ENCODE measurements around the gene GLRA1.

GLRA1 gene

GRCh38 chr5:151937851-151938250 lies 13.2 kb upstream of the GLRA1 start:
- Histone ChIP-seq H3K27me3 (ENCODE audit: insufficient read depth, low read length) (no peaks in the 10 kb centered on the region), H3K4me1 (ENCODE audit: insufficient read depth, low read length, severe bottlenecking) (no peaks in the 10 kb centered on the region), H3K9ac (ENCODE audit: low read length) (no peak overlapping the region), H3K4me2 (ENCODE audit: low read length) (no peak overlapping the region), H2AFZ (ENCODE audit: low read length) (no peak overlapping the region), H3K4me3 (ENCODE audit: low read depth, low read length, poor library complexity, severe bottlenecking) (no peak overlapping the region), H3K79me2 (ENCODE audit: insufficient read depth, low read length) (no peaks in the 10 kb centered on the region), H4K20me1 (ENCODE audit: insufficient read depth, low read length) (no peaks in the 10 kb centered on the region), H3K9me2 (ENCODE audit: low read depth, low read length) (no peaks in the 10 kb centered on the region), H3K36me3 (ENCODE audit: insufficient read depth, low read length) (no peaks in the 10 kb centered on the region), H3F3A (ENCODE audit: insufficient read depth, low read length) (no peaks in the 10 kb centered on the region), H3K27ac (ENCODE audit: low read depth, low read length, poor library complexity, severe bottlenecking) (no peak overlapping the region), H3K9me3 (ENCODE audit: low read length) (no peaks in the 10 kb centered on the region)
- TF ChIP-seq CTCF (IDR thresholded peaks at IDR 0.05; ENCODE audit: low read length) (no peak), EZH2 (IDR thresholded peaks at IDR 0.05; ENCODE audit: borderline replicate concordance, low read length) (no peak)

GRCh38 chr5:151935135-151935695 lies 10.6 kb upstream of the GLRA1 start:
- no peaks in the 10 kb centered on the region; the same call in 1 of the 2 replicates for H3K9me3 ChIP-seq (ENCODE audit: low read length)
- H3K27me3 ChIP-seq (ENCODE audit: insufficient read depth, low read length): no peaks in the 10 kb centered on the region
- H3K4me3 ChIP-seq (ENCODE audit: low read depth, low read length, poor library complexity, severe bottlenecking): no peak overlapping the region
- H3K4me1 ChIP-seq (ENCODE audit: insufficient read depth, low read length, severe bottlenecking): no peaks in the 10 kb centered on the region
- no peak for TF ChIP-seq CTCF (IDR thresholded peaks at IDR 0.05; ENCODE audit: low read length)
- no peak for TF ChIP-seq EZH2 (IDR thresholded peaks at IDR 0.05; ENCODE audit: borderline replicate concordance, low read length)
- H3K27ac ChIP-seq (ENCODE audit: low read depth, low read length, poor library complexity, severe bottlenecking): no peak overlapping the region
- H3K9me2 ChIP-seq (ENCODE audit: low read depth, low read length): no peaks in the 10 kb centered on the region
- H3K36me3 ChIP-seq (ENCODE audit: insufficient read depth, low read length): no peaks in the 10 kb centered on the region
- no peak overlapping the region for H2AFZ ChIP-seq (ENCODE audit: low read length)
- H3F3A ChIP-seq (ENCODE audit: insufficient read depth, low read length): no peaks in the 10 kb centered on the region
- H3K9ac ChIP-seq (ENCODE audit: low read length): no peak overlapping the region
- H3K4me2 ChIP-seq (ENCODE audit: low read length): no peak overlapping the region
- H3K79me2 ChIP-seq (ENCODE audit: insufficient read depth, low read length): no peaks in the 10 kb centered on the region
- H4K20me1 ChIP-seq (ENCODE audit: insufficient read depth, low read length): no peaks in the 10 kb centered on the region

DNA sequence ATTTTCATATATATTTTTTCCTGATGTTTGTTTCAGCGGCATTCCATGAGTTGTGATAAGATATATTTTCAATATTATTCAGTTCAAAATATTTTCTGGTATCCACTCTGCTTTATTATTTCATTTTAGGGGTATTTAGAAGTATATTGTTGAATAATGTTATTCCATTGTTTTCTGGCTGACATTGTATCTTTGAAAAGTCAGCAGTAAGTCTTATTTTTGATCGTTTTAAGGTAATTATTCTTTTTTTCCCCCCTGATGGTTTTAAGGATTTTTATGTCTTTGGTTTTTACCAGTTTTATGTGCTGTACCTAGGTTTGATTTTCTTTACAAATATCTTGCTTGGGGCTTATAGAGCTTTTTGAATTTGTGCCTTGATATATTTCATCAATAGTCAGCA lies 6.6 kb upstream of the GLRA1 start:
- Histone ChIP-seq H3K36me3 (ENCODE audit: insufficient read depth, low read length) (no peaks in the 10 kb centered on the region), H3K79me2 (ENCODE audit: insufficient read depth, low read length) (no peaks in the 10 kb centered on the region), H3K4me2 (ENCODE audit: low read length) (no peak overlapping the region), H3K9me2 (ENCODE audit: low read depth, low read length) (no peaks in the 10 kb centered on the region), H3K9me3 (ENCODE audit: low read length) (no peaks in the 10 kb centered on the region; the same call in 1 of the 2 replicates), H3K9ac (ENCODE audit: low read length) (no peak overlapping the region), H3F3A (ENCODE audit: insufficient read depth, low read length) (no peaks in the 10 kb centered on the region), H4K20me1 (ENCODE audit: insufficient read depth, low read length) (no peaks in the 10 kb centered on the region), H3K27ac (ENCODE audit: low read depth, low read length, poor library complexity, severe bottlenecking) (no peak overlapping the region), H3K27me3 (ENCODE audit: insufficient read depth, low read length) (no peaks in the 10 kb centered on the region), H3K4me3 (ENCODE audit: low read depth, low read length, poor library complexity, severe bottlenecking) (no peak overlapping the region), H3K4me1 (ENCODE audit: insufficient read depth, low read length, severe bottlenecking) (no peaks in the 10 kb centered on the region), H2AFZ (ENCODE audit: low read length) (no peak overlapping the region)
- TF ChIP-seq EZH2 (IDR thresholded peaks at IDR 0.05; ENCODE audit: borderline replicate concordance, low read length): no peak
- no peak for TF ChIP-seq CTCF (IDR thresholded peaks at IDR 0.05; ENCODE audit: low read length)
